T-helper 2 cell treated with Interferon-gamma antibody and Interleukin-4, amounts not matched to agents 100 ng/mL and 5 ng/mL, for 36 hours (primary cell): ENCODE measurements around the gene TMEM236. TPM values are rescaled to one million over a fixed set of nuclear protein-coding genes. Genes with fewer than 3 reads are reported as not detected.
"Not testable (repeated sequence)": the region's sequence is repeated elsewhere in the genome, so short reads cannot be mapped to it uniquely, and the experiment has no call there.

ENCODE experiments used
- intact Hi-C: fragments of 100-400 bp; cut with micrococcal nuclease; formaldehyde crosslinking; loops from one replicate; pipeline ENCODE4 v1.15.1; 2023
- total RNA-seq: library from RNA; stranded (reverse); gene quantifications from 2 replicates; pipeline ENCODE4 v1.2.3, GENCODE V29; 2022

Gene TMEM236, protein sequence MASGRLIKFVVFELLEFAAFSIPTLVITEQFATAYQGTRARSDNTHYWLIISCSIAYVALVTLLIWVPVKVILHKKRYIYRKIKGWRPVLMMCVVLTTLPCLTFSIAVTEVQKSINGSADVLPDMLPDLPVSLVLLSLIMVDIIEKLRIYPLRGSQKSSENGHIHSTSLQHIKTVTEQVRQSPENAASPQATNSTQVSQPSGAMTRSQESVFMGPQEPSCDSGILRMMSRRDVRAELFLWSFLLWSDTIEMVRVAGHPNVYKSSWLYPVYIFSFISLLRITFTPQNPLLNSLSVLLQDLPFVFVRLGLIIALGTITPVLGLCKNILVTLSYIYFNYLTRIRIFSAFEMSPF
- 0.05 TPM in 1 of 2 replicates, not detected in the other for total RNA-seq

DNA sequence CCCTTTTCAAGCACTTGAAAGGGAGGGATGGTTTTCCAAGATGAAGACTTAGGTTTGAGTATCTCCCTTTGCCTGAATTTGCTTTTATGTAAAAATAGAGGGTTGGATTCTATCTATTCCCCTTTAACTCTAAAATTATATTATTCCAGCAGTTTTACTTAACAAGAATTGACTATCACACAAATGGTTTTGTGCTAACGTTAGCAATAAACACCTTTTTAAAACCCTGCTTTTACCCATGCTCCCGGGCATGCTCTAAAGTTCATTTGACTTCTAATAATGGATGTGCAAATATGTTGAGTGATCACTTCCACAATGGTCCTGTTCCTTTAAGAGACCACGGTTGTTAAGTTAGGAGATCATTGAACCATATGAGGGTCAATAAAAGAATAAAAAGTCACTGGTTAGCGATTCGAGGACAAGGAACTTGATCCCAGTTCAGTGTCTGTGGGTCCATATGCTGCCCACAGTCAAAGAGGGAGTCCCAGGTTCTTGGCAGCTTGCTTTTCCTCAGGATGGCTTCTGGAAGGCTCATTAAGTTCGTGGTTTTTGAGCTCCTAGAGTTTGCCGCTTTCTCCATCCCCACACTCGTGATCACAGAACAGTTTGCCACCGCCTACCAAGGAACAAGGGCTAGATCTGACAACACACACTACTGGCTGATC is at the start of gene TMEM236:
TSS of gene TMEM236 (plus strand) at position 421 of the 665 bp plus-strand sequence. CDS start at position 516, 95 bp downstream.
- intact Hi-C loops: no loop called here

DNA sequence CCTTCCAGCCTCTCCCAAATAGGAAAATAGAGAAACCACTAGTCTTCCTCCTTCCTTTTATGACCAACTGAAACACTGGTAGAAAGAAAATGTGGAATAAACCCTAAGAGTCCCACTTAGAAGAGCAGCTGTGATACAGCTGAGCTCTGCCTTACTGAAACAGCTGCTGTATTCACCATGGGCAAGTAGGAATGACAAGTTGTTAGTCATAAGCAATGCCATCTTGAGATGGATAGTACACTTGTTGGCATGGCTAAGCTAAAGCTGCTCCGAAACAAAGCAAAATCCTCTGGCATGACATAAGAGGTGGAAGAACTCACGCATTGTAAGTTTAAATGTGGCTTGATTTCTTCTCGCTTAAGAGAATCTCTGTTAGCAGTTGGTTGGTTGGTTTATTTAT is 48.3 kb upstream of the TMEM236 start:
- intact Hi-C loops: no loop called here

DNA sequence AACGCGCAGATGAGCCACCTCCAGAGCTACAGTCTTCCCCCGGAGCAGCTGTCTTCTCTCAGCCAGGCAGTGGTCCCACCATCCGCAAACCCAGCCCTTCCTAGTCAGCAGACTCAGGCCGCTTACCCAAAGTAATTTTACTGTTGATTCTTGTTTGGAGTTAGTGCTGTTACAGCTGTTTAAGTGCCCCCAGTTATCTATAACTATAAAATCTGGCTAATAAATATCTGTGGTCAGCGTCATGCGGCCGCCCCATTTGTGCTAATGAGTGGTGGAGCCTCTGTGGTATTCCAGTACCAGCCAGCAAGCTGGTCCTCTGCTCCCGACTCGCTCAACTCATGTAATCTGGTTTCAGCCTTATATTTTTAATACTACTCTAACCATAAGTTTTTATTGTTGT is 43.2 kb upstream of the TMEM236 start:
- intact Hi-C loops: no loop called here

DNA sequence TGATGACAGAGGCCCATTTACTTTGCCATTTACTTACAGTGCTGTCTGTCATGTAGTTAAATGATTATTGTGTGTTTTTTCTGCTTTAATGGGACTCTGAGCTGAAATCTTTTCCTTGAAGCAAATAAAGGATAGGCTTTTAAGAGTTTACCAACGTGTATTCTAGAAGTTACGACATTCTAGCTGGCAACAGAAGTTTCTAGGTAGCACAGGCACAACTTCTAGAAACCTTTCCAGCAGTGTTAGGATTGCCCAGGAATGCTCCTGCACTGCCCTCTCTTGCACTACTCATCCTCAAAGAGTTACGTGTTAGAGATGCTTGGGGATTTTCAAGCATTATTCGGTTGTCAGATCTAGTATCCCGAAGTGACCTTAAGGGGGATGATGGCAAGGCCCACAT is 42.5 kb upstream of the TMEM236 start:
- intact Hi-C loops: no loop called here

DNA sequence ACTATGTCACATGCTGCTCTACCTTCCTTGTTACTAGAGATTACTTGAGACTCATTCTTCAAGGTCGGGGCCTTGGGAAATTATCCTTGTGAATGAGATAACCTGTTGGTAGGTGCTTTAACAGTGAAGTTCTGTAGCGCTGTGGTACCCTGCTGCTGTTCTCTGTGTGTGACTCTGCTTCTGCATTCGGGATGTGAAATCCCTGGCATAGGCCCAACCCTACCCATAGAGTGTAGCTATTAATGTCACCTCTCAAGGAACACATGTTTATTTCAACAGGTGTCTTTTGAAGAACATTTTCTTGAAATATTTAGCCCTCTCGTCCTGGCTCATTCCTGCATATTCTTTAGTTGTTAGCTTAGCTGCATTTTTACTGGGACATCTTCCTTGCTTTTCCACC is 41.8 kb upstream of the TMEM236 start:
- intact Hi-C loops: no loop called here

DNA sequence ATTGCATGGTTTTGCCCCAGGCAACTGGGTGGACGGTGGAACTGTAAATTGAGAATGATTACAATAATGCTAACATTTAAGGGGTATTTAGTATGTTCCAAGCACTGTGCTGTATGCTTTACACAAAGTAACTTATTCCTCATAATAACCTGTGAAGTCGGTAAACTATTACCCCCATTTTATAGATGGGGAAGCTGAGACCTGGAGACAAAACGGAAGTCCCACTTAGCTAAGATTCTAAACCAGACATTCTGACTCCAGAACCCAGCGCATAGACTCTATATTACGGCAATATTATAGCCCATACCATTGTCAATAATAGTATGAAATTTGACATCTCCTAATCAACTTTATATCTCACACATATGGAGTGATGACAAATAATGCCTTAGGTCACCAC is 39.9 kb upstream of the TMEM236 start:
- intact Hi-C loops: no loop called here

DNA sequence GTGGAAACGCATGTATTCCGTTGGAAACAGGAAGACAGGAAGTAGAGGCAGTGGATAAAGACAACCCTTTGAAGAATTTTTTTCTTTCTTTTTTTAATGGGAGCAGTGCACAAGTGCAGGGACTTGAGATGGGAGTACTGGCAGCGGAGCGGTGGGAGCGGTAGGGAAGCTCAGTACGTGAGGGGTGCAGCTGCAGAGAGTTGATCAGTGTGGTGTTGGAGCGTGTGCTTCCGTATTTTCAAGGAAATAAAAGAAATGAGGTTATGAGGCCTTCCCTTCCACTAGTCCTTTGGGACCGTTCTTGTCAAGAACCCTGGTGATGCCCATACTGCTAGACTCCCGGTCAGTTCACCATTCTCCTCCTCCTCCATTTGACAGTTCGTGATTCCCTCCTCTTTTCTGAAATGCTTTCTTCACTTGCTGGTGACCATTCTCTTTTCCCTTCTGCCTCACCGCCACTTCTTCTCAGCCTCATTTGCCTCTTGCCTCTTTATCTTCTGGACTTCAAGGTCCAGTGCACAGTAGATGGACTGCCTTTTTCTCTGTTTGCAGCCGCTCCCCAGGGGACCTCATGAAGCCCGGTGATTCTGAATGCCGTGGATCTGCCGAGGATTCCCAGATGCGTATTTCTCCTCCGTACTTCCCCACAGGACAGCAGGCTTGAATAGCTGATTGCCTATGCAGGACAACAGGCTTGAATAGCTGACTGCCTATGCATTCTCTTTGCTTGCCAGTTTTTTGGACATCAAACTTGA is 39.1 kb upstream of the TMEM236 start:
- intact Hi-C loops: no loop called here

DNA sequence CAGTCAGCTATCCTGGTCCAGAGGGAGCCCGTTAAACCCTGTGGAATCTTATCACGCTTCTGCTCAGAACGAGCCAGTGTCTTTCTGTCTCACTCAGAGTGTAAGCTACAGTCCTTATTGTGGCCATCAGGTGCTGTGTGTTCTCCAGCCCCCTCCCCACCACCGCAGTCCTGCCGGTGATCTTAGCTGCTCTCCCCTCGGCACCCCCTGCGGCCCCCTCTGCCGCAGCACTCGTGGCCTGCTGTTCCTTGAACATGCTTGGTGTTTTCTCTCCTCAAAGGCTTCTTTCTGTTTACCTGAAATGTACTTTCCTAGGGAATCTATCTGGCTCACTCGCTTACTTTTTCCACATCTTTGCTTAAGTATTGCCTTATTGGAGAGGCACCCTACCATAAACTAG is 38.2 kb upstream of the TMEM236 start:
- intact Hi-C loops: no loop called here

DNA sequence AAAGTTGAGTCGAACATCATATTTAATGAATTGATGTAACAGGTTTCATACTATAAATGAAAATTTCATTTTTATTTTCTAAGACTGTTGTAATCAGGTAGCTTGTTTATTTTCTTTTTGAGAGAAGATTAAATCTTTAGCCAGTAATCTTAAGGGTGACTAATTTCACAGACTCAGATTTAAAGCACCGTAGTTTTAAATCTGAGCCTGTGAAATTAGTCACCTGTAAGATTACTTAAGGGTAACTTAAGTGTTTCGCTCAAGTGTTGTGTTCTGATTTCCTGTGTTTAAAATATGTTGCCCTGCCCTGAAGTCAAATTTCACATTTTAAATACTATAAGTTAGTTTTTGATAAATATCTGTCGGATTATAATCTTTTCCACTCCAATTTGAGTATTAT is 35.8 kb upstream of the TMEM236 start:
- intact Hi-C loops: no loop called here

DNA sequence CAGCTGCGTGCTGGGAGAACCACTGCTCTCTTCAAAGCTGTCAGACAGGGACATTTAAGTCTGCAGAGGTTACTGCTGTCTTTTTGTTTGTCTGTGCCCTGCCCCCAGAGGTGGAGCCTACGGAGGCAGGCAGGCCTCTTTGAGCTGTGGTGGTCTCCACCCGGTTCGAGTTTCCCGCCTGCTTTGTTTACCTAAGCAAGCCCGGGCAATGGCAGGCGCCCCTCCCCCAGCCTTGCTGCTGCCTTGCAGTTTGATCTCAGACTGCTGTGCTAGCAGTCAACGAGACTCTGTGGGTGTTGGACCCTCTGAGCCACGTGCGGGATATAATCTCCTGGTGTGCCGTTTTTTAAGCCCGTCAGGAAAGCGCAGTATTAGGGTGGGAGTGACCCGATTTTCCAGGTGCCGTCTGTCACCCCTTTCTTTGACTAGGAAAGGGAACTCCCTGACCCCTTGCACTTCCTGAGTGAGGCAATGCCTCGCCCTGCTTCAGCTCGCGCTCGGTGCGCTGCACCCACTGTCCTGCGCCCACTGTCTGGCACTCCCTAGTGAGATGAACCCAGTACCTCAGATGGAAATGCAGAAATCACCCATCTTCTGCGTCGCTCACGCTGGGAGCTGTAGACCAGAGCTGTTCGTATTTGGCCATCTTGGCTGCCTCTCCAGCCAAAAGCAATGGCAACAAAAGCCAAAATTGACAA is 29.5 kb upstream of the TMEM236 start:
- intact Hi-C loops: not testable (repeated sequence)

DNA sequence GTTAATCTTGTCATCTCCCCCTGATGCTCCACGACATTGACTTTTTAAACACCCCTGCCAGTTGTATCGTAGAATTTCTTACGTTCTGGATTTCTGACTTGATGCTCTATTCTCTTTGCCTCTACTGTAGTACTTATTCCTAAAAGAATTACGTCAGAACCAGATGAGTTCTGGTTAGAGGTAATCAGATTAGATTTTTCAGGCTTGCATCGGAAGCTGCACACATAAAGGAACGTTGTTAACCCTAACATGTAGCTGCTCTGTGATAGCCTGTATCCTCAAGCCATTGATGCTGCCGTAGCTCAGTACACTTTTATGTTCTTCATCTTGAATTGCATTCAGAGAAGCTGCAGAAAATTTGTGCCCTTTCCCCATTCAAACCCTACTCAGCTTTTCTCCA is 26.3 kb upstream of the TMEM236 start:
- intact Hi-C loops: no loop called here

DNA sequence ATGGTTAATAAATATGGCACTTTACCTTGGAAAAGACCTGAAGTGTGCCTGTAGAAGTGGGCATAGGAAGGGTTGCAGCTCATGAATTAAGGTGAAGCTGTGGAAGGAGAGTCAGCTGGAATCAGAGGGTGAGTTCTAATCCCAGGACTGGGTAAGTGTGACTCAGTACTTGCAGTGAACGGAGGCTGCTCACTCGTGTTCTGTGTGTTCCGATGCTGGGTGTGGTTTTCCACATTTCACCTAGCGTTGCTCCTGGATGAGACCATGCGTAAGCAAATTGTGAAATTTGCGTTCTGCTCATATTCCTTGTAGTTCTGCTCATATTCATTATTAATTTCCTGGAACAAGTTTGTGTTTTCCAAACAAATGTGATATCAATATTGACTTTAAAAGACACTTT is 22.4 kb upstream of the TMEM236 start:
- intact Hi-C loops: no loop called here

DNA sequence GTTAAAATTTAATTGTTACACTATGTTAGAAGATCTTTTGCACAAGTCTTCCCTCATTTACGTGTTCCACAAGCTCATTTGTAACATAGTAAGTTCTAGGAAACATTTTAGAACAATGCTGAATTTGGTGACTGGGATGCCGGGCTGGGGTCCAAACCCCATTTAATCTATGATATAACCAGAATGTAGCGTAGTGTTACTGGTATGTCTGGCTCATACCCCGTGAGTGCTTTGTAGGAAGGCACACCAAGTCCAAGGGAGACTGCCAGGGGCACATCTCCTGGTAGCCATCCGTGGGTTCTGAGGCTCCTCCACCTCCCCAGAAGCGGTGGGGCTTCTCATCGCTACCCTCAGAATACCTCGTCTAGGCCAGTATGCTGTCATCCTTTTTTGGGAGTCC is 21.3 kb upstream of the TMEM236 start:
- intact Hi-C loops: no loop called here

DNA sequence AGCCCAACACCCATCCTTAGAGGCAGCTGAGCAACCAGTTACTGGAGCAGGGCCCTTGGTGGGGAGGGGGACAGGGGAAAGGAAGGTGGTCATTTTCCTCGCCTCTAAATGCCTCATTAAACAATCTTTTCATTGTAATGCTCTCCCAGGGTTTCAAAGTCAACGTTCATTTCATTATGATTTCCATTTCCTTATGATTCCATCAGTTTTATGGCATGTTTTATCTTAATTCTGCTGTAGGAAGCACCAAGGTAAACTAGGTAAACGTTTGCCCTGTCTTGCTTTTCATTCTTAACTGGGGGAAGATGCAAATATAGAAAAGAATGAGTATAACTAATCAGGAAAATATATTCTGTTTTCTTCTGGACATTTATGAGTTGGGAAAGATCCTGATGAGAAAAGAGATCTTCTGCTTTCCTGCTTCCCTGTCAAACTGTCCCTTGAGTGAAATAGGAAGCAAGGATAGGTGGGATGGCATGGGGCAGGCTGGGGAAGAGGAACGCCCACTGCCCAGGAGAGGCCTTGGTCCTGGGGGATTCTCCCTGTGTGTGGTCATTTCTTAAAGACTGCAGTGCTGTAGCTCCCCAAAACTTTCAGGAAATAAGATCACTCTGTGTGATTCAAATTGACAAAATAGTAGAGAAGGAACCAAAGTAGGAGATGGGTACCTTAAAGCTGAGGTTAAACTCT is 20.5 kb upstream of the TMEM236 start:
- intact Hi-C loops: no loop called here

DNA sequence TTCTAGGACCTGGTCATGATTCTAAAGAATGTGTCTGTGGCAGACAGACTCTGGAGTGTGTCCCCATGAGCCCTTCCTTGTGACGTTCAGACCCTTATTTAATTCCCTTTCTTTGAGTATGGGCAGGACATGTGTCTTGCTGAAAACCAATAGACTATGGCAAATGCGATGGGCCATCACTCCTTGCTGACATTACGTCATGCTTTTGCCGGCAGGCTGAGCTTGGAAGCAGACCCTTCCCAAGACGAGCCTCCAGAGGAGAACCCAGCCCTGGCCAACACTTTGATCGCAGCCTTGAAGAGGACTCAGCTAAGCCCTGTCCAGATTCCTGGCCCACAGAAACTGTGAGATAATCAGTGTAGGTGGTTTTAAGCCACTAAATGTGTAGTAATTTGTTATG is 18.4 kb upstream of the TMEM236 start:
- intact Hi-C loops: no loop called here

DNA sequence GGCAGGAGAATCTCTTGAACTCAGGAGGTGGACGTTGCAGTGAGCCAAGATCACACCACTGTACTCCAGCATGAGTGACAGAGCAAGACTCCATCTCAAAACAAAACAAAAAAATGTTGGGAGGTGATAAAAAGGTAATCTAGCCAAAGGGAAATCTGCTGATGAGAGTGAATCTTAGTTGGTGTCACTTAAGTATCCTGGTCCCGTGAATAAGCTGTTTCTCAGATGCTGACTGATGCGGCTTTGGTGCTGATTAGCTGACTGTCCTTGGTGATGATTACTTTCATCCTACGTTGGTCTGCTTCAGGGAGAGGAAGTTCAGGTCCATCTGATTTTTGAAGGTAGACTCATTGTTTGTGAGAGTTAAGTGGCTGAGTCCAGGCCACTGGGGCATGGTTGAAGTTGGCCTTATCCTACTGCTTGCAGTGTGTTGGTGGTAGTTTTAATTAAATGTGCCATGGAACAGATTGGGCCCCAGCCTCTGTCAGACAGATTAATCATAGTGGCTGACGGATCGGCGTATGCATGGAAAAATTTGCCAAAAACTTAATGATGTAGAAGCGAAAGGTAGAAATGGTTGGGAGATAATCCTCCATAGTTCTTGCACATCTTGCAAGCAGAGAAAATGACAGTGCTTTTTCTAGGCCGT is 17.4 kb upstream of the TMEM236 start:
- intact Hi-C loops: no loop called here

DNA sequence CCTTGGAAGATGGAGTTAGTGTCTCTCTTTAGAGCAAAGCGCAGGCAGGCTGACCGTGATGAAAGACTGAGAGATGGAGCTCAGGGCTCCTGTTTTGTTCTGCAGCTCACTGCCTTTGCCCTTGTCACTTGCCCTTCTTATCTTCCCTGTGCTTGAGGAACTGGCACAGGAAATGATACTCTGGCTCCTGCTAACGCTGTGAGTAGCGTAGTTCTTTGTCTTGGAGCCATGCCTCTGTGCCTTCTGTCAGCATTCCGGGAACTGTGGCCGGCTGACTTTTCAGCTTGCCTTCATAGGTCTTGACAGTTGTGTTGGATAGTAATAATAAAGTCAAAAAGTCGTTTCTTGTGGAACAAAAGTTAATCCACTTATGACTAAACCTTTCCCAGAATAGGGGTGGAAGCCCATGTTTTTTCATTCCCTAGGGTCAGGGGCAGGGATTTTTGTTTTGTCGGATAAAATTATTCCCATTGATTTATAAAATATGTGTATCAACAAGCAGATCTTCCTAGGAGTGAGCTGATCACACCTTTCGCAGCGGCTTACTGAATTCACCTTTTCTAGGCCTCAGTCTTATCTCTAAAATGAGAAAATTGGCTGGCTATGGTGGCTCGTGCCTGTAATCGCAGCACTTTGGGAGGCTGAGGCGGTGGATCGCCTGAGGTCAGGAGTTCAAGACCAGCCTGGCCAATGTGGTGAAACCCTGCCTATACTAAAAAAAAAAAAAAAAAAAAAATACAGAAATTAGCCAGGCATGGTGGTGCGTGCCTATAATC is 16.6 kb upstream of the TMEM236 start:
- intact Hi-C loops: no loop called here

DNA sequence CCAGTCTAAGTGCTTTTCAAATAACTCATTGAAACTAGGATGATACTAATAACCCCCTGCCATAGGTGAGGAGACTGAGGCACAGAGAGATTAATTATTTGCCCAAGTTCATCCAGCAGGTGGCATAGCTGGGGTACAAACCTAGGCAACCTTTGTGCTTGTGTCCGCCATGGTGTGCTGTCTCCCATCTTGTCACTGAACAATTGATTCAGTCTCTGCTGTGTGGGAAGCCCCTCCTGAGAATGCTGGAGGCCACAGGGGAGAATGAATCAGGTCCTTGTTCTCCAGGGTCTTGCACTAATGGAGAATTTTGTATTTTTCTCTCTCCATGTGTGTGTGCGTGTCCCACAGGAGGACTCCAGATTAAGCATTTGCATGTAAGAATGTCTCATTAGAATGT is 15.8 kb upstream of the TMEM236 start:
- intact Hi-C loops: no loop called here

DNA sequence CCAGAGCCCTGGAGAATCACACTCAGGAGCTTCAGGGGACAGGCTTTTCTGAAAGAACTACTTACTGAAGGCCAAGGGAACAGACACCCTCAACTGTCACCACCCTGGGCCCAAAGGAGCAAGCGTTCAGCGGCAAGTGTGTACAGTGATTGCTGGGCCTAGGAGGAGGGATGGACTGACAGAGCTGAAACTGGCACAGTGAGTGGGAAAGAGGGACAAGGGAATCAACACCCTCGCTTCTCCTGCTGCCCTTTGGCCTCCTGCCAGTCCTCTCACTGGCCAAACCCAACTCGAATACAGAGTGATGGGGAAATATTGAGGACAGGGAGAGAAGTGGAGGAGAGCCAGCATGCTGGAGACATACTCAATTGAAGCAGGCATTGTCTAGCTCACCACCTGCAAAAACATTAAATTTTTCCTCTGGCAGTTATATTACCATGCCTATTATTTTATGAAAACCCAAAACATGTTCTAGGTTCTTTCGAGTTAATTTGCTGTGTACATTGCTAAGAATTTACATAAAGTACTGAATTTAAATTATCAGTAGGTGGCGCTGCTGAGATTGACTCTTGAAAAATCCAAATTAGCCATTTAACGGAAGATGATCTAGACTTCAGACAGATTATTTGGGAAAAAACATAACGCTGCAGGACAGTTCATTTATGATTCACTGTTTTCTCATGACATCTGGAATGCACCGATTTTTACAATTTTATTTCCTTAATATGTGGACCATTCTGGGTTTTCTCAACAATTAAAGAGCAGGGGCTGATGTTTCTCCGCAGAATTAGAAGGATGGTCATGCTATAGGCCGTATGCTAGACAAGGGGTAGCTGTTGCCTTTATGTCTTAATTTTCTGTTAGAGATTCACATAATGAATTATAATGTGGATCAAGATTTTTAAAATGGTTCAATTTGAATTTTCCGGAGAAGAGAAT is 14.7 kb upstream of the TMEM236 start:
- intact Hi-C loops: no loop called here
